Coronary artery (tissue), 2 donors: ENCODE data around the gene CRELD1.

Experiments used
- DNase-seq: peaks from one replicate; pipeline ENCODE4 v3.0.0-alpha.2; 2017; ENCODE audit warnings: low spot score
- H3K27ac ChIP-seq, 2 donors: fragments of 200-600 bp; sonication (generic); one replicate each; pipeline ENCODE4 v1.5.1; 2016 to 2019
- H3K4me3 ChIP-seq: fragments of 200-600 bp; sonication (generic); 2 replicates; pipeline ENCODE4 v1.5.1; 2016; ENCODE audit warnings: mild to moderate bottlenecking, moderate library complexity
- CTCF ChIP-seq: fragments of 200-600 bp; sonication (generic); IDR thresholded peaks from one replicate; pipeline ENCODE4 v1.5.1; 2019; ENCODE audit warnings: antibody characterized with exemption

The CRELD1 gene

GRCh38 chr3:9928158-9928557, 5.5 kb upstream of the CRELD1 start:
- H3K27ac ChIP-seq: no peak overlapping the region
- TF ChIP-seq CTCF: no peak
- H3K4me3 ChIP-seq: no peak overlapping the region
- no peak for DNase-seq

GRCh38 chr3:9930804-9931418, 2.7 kb upstream of the CRELD1 start:
- no peak for DNase-seq
- TF ChIP-seq CTCF: no peak
- no peak overlapping the region for H3K27ac ChIP-seq
- no peak overlapping the region for H3K4me3 ChIP-seq

GRCh38 chr3:9932535-9932842, 1.1 kb upstream of the CRELD1 start:
- H3K27ac ChIP-seq: peak overlapping the region; percentile 94 to 97
- no peak for DNase-seq
- TF ChIP-seq CTCF: no peak

GRCh38 chr3:9932843-9933560, 632 bp upstream of the CRELD1 start:
- TF ChIP-seq CTCF: peak; percentile 75
- Histone ChIP-seq H3K4me3 (peak overlapping the region; percentile 78), H3K27ac (peak overlapping the region; percentile 94 to 97)
- DNase-seq: peak; percentile 93

More at GRCh38 chr3:9932535-9932842, 1.1 kb upstream of the CRELD1 start:
- peak overlapping the region; percentile 78 for H3K4me3 ChIP-seq

- peak overlapping the region; percentile 78 for H3K4me3 ChIP-seq
- no peak for DNase-seq
- H3K27ac ChIP-seq: peak overlapping the region; percentile 94 to 97
- TF ChIP-seq CTCF: no peak
Measured at GRCh38 chr3:9934235-9934621, 594 bp downstream of the CRELD1 start.

GRCh38 chr3:9934993-9935392, 1.4 kb downstream of the CRELD1 start:
- peak overlapping the region; percentile 78 for H3K4me3 ChIP-seq
- DNase-seq: no peak
- TF ChIP-seq CTCF: no peak
- peak overlapping the region in 1 of 2 donors; percentile 97 for H3K27ac ChIP-seq

GRCh38 chr3:9935966-9936510, 2.4 kb downstream of the CRELD1 start:
- no peak overlapping the region for H3K27ac ChIP-seq
- no peak for TF ChIP-seq CTCF

More at GRCh38 chr3:9935966-9936510, 2.4 kb downstream of the CRELD1 start:
- no peak overlapping the region for H3K4me3 ChIP-seq
- DNase-seq: no peak
